Measurements from ENCODE around the gene IHH. TPM values are rescaled to one million over a fixed set of nuclear protein-coding genes. Genes with fewer than 3 reads are reported as not detected.

IHH gene
- total and polyA plus RNA-seq, 8 donors: 1.0 to 3.7 (median 1.8) TPM

DNA sequence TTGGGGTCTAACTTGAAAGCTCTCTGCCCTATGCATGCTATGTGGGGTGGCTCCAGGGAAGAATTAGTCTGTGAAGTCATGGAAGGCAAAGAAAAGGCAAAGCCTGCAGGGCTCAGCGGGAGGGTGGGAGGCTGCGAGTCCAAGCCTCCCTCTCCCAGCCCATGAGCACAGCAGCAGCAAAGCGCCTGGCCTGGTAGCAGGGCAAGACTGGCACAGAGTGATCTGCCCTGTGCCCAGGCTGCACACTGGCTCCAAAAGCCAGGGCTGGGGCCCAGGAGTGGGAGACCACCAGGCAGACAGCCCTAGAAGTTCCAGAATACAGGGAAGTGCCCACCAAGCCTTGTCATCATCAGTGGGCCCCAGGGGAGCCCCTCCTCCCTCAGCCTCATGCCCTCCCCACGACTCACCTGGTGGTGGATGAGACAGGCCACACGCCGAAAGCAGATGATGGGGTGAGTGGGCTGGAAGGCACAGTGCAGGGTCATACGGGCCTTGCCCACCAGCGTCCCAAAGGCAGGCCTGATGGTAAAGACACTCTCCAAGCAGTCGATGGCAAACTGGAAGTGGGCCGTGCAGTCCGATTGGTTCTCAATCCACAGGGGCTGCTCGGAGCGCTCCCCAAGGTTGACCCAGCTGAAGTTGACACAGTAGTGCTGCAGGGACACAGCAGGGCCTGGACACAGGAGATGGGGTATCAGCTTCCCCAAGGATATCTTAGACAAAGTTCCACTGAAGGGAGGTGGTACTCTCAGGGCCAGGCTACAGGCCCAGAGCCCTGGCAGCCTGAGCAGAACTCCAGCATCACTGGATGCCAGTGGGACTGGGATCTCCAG is 31.5 kb downstream of the IHH start:
- ATAC-seq (no peak), DNase-seq (no peak)
- no peaks in the 10 kb centered on the region for H3K36me3 ChIP-seq
- intact Hi-C loops (cut with DNase I): no loop called here
- H3K4me1 ChIP-seq: no peaks in the 10 kb centered on the region
- peaks cover 6 to 51% of the 10 kb centered on the region in 2 donors for H3K27me3 ChIP-seq
- no peaks in the 10 kb centered on the region for H3K9me3 ChIP-seq
- no peak overlapping the region for H3K27ac ChIP-seq
- TF ChIP-seq, protein P1, sequence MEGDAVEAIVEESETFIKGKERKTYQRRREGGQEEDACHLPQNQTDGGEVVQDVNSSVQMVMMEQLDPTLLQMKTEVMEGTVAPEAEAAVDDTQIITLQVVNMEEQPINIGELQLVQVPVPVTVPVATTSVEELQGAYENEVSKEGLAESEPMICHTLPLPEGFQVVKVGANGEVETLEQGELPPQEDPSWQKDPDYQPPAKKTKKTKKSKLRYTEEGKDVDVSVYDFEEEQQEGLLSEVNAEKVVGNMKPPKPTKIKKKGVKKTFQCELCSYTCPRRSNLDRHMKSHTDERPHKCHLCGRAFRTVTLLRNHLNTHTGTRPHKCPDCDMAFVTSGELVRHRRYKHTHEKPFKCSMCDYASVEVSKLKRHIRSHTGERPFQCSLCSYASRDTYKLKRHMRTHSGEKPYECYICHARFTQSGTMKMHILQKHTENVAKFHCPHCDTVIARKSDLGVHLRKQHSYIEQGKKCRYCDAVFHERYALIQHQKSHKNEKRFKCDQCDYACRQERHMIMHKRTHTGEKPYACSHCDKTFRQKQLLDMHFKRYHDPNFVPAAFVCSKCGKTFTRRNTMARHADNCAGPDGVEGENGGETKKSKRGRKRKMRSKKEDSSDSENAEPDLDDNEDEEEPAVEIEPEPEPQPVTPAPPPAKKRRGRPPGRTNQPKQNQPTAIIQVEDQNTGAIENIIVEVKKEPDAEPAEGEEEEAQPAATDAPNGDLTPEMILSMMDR (IDR thresholded peaks at IDR 0.05): no peak
- no peak overlapping the region for H3K4me3 ChIP-seq

DNA sequence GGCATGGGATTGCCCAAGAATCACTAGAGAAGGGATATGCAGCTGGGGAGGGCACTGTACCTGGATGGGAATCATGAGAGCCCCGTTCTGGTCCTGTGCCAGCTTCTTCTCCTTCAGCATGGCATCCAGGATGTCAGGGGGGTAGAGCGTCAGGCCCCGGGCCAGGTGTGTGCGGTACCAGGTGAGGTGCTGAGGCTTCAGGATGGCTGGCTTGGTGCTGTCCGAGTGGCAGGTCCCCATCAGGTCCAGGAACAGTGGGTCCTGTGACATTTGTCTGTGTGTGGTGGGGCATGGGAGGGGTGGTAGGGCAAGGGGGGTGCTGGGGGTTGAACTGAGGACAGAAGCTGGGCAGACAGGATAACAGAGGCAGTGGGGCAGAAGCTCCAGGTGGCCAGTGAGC is 32.6 kb downstream of the IHH start:
- Histone ChIP-seq H3K4me3 (no peak overlapping the region), H3K36me3 (no peaks in the 10 kb centered on the region), H3K27me3 (peaks cover 0 to 40% of the 10 kb centered on the region in 2 donors), H3K4me1 (no peaks in the 10 kb centered on the region), H3K9me3 (no peaks in the 10 kb centered on the region), H3K27ac (no peak overlapping the region)
- no peak for DNase-seq
- intact Hi-C loops (cut with DNase I): no loop called here
- no peak for ATAC-seq
- TF ChIP-seq, protein P1 (IDR thresholded peaks at IDR 0.05): no peak

DNA sequence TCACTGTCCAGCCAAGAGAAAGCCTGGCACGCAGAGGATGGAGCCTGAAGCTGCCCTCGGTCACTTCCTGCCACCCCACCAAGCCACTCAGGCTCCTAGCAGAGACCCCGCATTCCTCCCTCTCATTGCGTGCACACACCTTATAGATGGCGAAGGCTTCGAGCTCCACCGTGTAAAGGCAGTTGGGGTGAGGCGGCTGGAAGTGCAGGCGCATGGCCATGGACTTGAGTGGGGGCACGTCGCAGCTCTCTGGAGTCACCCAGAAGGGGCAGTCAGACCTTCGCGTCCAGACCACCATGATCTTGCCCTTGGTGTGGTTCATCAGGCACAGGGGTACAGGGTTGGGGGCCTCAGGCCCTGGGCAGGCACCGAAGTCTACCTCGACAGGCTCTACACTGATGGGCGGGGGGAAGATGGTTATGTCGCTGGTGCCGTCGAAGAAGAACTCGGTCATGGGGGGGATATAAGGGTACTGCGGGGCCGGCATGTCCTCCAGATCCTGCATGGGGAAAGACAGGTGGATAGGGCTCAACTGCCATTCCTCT is 33.1 kb downstream of the IHH start:
- Histone ChIP-seq H3K9me3 (no peaks in the 10 kb centered on the region), H3K36me3 (no peaks in the 10 kb centered on the region), H3K27ac (no peak overlapping the region), H3K27me3 (peaks cover 0 to 34% of the 10 kb centered on the region in 2 donors), H3K4me1 (no peaks in the 10 kb centered on the region), H3K4me3 (no peak overlapping the region)
- ATAC-seq (no peak), DNase-seq (no peak)
- intact Hi-C loops (cut with DNase I): no loop called here
- TF ChIP-seq, protein P1 (IDR thresholded peaks at IDR 0.05): no peak

DNA sequence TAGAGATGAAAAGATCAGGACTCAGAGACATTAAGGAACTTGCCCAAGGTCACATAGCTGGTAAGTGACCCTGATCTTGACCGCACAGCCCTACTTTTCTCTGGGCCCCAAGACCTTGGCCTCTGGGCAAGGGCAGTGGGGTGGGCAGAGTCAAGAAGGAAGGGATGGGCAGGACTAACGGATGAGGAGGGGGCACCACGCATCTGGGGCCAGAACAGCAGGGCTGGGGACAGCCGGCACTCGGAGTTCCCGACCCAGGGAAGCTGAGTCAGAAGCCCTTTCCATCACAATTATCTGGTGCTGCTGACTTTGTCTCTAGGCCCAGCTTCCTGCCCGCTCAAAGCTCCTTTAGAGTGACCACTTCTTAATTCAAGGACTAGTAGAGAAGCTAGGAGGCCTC is 33.8 kb downstream of the IHH start:
- intact Hi-C loops (cut with DNase I): no loop called here

More for the DNA sequence above, 33.8 kb downstream of the IHH start:
- no peak overlapping the region for H3K27ac ChIP-seq
- H3K4me1 ChIP-seq: no peaks in the 10 kb centered on the region
- ATAC-seq (no peak), DNase-seq (no peak)
- H3K4me3 ChIP-seq: no peak overlapping the region
- TF ChIP-seq, protein P1 (IDR thresholded peaks at IDR 0.05): no peak
- no peaks in the 10 kb centered on the region for H3K36me3 ChIP-seq
- H3K27me3 ChIP-seq: peaks cover 0 to 28% of the 10 kb centered on the region in 2 donors
- no peaks in the 10 kb centered on the region for H3K9me3 ChIP-seq

Data from left lung (tissue), 10 donors.